Medulla oblongata (tissue), 1 donor: ENCODE results near the gene MACROD1.

Experiments used
- DNase-seq: peaks from one replicate; pipeline ENCODE4 v3.0.0-alpha.2; 2015; ENCODE audit errors: extremely low spot score

Gene MACROD1

DNA sequence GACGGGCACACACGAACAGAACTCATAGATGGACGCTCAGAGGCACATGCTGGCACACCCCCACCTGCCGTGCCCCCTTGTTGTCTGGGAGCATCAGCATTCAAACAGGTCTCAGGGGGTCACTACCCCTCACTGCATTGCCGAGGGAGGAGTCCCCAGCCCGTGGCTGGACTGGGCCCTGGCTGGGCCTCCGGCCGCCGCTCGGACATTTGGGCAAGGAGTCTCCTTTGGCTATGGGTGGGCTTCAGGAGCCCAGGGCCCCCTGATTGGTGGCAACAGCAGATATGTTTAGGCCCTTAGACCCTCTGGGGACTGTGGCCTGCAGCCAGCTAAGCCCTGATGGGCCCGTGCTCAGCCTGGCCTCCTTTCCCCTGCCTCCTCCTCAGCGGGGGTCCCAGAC lies 88.3 kb downstream of the MACROD1 start:
- DNase-seq = no peak

DNA sequence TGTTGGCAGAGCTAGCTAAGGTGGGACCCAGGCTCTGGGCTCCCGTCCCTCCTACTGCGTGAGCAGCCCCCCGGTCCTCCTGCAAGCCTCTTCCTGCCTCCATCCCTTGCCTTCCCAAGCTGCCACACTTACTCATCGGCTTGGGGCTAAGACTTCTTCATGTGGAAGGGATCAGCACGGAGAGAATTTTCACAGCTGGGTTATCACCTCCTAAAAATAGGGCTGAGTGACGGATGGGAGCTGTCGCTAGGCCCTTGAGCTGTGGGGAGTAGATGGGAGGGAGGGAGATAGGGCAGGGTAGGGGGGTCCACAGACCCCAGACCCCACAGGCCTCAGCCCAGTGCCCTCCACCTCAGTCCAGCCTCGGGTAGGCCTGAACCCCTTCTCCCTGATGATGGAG lies 89.2 kb downstream of the MACROD1 start:
- DNase-seq = no peak

GRCh38 chr11:64074239-64074638 lies 91.7 kb downstream of the MACROD1 start:
- DNase-seq = no peak

- DNase-seq = no peak
These were observed 92.4 kb downstream of the MACROD1 start for GRCh38 chr11:64073542-64073941.

GRCh38 chr11:64072871-64073270 lies 93.0 kb downstream of the MACROD1 start:
- DNase-seq = no peak

DNA sequence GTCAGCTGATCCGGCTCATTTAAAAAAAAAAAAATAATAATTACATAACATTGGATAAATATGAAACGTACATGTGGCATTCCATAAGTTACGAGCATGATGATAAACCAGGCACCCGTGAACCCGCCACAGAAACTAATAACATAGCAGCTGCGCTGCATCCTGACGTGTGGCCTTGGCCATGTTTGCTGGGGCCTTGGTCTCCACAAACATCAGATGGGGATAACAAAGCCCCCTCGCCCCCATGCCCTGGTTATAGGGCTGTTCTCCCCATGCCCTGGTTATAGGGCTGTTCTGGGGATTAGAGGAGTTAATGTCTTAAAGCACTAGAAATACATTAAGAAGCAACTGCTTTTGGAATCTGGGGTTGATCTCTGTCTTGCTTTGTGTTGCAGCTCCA lies 93.5 kb downstream of the MACROD1 start:
- DNase-seq = no peak

DNA sequence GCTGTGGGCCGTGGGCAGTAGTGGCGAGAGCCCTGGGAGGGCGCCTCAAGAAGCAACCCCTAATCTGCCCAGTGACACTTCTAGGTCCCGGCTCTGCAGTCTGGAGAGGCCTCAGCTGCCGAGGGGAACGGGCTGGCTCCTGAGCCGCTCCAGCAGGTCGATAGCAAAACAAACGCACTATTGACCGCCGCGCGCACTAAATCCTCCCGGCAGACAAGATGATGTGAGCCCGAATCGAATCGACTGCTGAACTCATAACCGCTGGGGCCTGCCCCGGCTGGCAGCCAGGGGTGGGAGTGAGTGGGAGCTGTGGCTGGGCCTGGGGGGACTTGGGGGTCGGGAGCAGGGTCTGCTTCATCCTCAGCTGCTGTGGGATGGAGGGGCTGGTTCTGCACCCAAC lies 94.1 kb downstream of the MACROD1 start:
- DNase-seq = peak; percentile 54

GRCh38 chr11:64070314-64070681 lies 95.6 kb downstream of the MACROD1 start:
- DNase-seq = no peak

GRCh38 chr11:64069401-64070313 lies 96.3 kb downstream of the MACROD1 start:
- DNase-seq = no peak

DNA sequence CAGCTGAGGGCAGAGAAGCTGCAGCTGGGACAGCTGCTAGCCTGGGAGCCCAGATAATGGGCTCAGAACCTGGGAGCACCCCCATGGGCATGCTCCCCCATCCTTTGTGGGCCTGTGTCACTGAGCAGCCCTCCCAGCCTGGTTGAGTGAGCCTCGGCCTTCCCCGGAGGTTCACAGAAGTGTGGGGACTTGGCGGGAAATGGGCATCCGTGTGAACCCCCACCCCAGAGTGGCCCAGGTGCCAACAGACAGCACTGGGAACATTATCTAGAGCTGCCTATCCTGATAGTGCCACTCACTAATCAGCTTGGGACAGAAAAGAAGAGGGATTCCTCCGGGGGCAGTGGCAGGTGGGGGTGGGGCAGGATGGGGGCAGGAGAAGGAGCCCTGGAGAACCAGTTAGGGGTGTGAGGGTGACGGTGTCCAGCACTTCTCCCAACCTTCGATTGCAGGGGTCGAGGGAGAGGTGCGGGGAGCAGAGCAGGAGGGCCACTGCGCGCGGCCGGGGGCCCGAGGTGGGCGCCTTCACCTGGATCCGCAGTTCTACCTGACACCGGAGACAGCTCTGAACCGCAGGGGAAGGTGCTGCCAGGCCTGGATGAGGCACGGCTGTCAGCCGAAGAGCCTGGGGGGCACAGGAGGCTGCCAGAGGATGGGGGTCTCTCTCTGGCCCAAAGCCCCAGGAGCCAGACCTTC lies 97.1 kb downstream of the MACROD1 start:
- no peak for DNase-seq

- DNase-seq = no peak
These were observed 98.5 kb downstream of the MACROD1 start for GRCh38 chr11:64067230-64067993.

DNA sequence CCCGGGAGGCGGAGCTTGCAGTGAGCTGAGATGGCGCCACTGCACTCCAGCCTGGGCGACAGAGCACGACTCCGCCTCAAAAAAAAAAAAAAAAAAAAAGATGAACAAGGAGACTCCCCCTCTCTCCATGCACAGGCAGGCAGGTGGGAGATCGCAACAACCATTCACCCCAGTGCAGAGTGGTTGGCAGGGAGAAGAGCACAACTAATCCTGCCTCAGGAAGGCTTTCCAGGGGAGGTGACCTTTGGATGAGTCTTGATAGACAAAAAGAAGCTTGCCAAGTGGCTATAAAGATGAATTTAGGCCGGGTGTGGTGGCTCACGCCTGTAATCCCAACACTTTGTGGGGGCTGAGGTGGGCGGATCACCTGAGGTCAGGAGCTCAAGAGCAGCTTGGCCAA lies 100.2 kb downstream of the MACROD1 start:
- no peak for DNase-seq

DNA sequence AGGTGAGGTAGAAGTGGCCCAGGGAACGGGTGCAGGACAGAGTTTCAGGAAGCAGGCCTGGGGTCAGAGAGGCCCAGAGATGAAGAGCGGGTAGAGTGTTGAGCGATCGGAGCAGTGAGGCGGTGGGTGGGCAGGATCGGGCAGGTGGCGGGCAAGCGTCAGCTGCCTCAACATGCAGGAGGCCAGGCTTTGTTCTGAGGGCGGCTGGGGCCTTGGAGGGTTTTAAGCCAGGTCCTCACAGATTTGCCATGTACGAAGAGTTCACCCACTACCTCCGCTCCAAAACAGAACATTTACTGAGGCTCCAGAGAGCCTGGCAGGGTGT lies 100.8 kb downstream of the MACROD1 start:
- no peak for DNase-seq

- no peak for DNase-seq
These were observed 101.4 kb downstream of the MACROD1 start for GRCh38 chr11:64064374-64065140.

- DNase-seq = no peak
These were observed 102.1 kb downstream of the MACROD1 start for GRCh38 chr11:64063777-64064176.

- no peak for DNase-seq
These were observed 103.5 kb downstream of the MACROD1 start for GRCh38 chr11:64062185-64063039.

- peak; percentile 65 for DNase-seq
These were observed 105.0 kb downstream of the MACROD1 start for GRCh38 chr11:64060861-64061444.

DNA sequence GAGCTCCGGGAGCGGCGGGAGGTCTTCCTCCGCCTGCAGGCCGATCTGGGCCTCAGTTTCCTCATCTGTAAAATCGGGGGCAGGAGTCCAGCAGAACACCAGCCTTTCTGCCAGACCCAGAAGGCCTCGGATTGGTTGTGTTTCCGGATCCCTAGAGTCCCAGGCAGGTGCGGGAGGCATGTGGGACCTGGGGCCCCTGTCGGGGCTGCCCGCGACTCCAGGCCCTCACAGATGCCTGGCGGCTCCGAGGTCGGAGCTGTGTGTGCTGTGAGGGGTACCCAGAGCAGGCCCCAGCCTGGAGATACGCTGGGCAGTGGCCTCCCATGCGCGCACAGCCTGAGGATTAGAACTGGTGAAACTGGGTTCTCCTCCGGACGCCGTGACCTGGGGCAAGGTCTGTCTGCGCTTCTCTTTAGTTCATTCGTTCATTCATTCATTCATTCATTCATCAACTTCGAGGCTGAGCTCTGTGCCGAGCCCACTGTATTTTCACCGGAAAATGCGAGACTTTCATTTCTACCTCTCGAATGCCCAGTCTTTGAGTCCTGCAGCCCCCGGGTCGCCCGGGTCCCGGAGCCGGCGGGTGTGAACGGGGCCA lies 105.6 kb downstream of the MACROD1 start:
- DNase-seq = no peak

GRCh38 chr11:64059339-64060140 lies 106.4 kb downstream of the MACROD1 start:
- no peak for DNase-seq
